HG02840 (cell line): ENCODE results near the gene UBQLN1.

Experiments used
- ATAC-seq: cut with Tn5 transposase; IDR thresholded peaks from one replicate; pipeline ENCODE4 v1.9.1; 2021; ENCODE audit warnings: mild to moderate bottlenecking, moderate library complexity, moderate number of reproducible peaks; ENCODE audit not compliant: unreplicated experiment, low FRiP score

Gene UBQLN1

GRCh38 chr9:83698976-83699585 is 8.7 kb downstream of the UBQLN1 start:
- peak; percentile 49 for ATAC-seq

- no peak for ATAC-seq
These were observed 16.3 kb downstream of the UBQLN1 start for GRCh38 chr9:83691492-83691891.

- no peak for ATAC-seq
These were observed 18.8 kb downstream of the UBQLN1 start for GRCh38 chr9:83688921-83689320.

- ATAC-seq = no peak
These were observed 26.3 kb downstream of the UBQLN1 start for GRCh38 chr9:83681490-83681889.

- no peak for ATAC-seq
These were observed 27.5 kb downstream of the UBQLN1 start for GRCh38 chr9:83680233-83680632.

GRCh38 chr9:83677596-83677995 is 30.2 kb downstream of the UBQLN1 start:
- no peak for ATAC-seq

- ATAC-seq = no peak
These were observed 32.3 kb downstream of the UBQLN1 start for GRCh38 chr9:83675466-83675865.

- no peak for ATAC-seq
These were observed 36.3 kb downstream of the UBQLN1 start for GRCh38 chr9:83671451-83671850.

- ATAC-seq = no peak
These were observed 37.4 kb downstream of the UBQLN1 start for GRCh38 chr9:83670381-83670780.

- no peak for ATAC-seq
These were observed 38.7 kb downstream of the UBQLN1 start for GRCh38 chr9:83669067-83669466.

- peak; percentile 65 for ATAC-seq
These were observed 42.1 kb downstream of the UBQLN1 start for GRCh38 chr9:83665580-83666200.

- ATAC-seq = no peak
These were observed 44.8 kb downstream of the UBQLN1 start for GRCh38 chr9:83662933-83663332.

- ATAC-seq = no peak
These were observed 50.8 kb downstream of the UBQLN1 start for GRCh38 chr9:83656952-83657351.

GRCh38 chr9:83656032-83656680 is 51.6 kb downstream of the UBQLN1 start:
- peak; percentile 52 for ATAC-seq

GRCh38 chr9:83655433-83655832 is 52.3 kb downstream of the UBQLN1 start:
- no peak for ATAC-seq

GRCh38 chr9:83652433-83652832 is 55.3 kb downstream of the UBQLN1 start:
- ATAC-seq = no peak

GRCh38 chr9:83651558-83651957 is 56.2 kb downstream of the UBQLN1 start:
- no peak for ATAC-seq

GRCh38 chr9:83649515-83649914 is 58.2 kb downstream of the UBQLN1 start:
- ATAC-seq = no peak

- ATAC-seq = no peak
These were observed 58.7 kb downstream of the UBQLN1 start for GRCh38 chr9:83649080-83649479.

- ATAC-seq = no peak
These were observed 61.1 kb downstream of the UBQLN1 start for GRCh38 chr9:83646500-83647239.

- ATAC-seq = no peak
These were observed 65.0 kb downstream of the UBQLN1 start for GRCh38 chr9:83642793-83643192.
